NCI-H1694 treated with DMSO at 0.1 percent for 48 hours (cell line): ENCODE results near the gene BBX.

Experiments used
- DNase-seq: peaks from one replicate; lab custom pipeline; 2025; lab: John Stamatoyannopoulos, UW

BBX gene

GRCh38 chr3:107752202-107752990, 229.6 kb downstream of the BBX start:
- DNase-seq = peak; percentile 20

GRCh38 chr3:107753494-107753893, 230.7 kb downstream of the BBX start:
- peak; percentile 68 for DNase-seq

- DNase-seq = no peak
These were observed 231.2 kb downstream of the BBX start for GRCh38 chr3:107753976-107754375.

GRCh38 chr3:107756649-107757048, 233.9 kb downstream of the BBX start:
- DNase-seq = no peak

- DNase-seq = peak; percentile 37
These were observed 234.4 kb downstream of the BBX start for GRCh38 chr3:107757140-107757539.

- DNase-seq = no peak
These were observed 237.4 kb downstream of the BBX start for GRCh38 chr3:107760144-107760543.

GRCh38 chr3:107761391-107761790, 238.6 kb downstream of the BBX start:
- DNase-seq = no peak

- DNase-seq = no peak
These were observed 242.8 kb downstream of the BBX start for GRCh38 chr3:107765524-107765923.

- DNase-seq = no peak
These were observed 245.3 kb downstream of the BBX start for GRCh38 chr3:107767897-107768605.

- DNase-seq = no peak
These were observed 247.1 kb downstream of the BBX start for GRCh38 chr3:107769882-107770281.

- no peak for DNase-seq
These were observed 249.3 kb downstream of the BBX start for GRCh38 chr3:107772016-107772415.

- DNase-seq = peak; percentile 56
These were observed 253.2 kb downstream of the BBX start for GRCh38 chr3:107775974-107776373.

- no peak for DNase-seq
These were observed 258.5 kb downstream of the BBX start for GRCh38 chr3:107781253-107781652.

GRCh38 chr3:107782054-107782453, 259.3 kb downstream of the BBX start:
- no peak for DNase-seq

- DNase-seq = no peak
These were observed 267.9 kb downstream of the BBX start for GRCh38 chr3:107790612-107791011.

GRCh38 chr3:107791027-107791426, 268.3 kb downstream of the BBX start:
- no peak for DNase-seq

GRCh38 chr3:107791450-107791849, 268.7 kb downstream of the BBX start:
- DNase-seq = no peak

- peak; percentile 55 for DNase-seq
These were observed 272.1 kb downstream of the BBX start for GRCh38 chr3:107794664-107795443.

GRCh38 chr3:107795514-107796094, 272.8 kb downstream of the BBX start:
- DNase-seq = no peak

- DNase-seq = peak; percentile 80
These were observed 274.0 kb downstream of the BBX start for GRCh38 chr3:107796791-107797190.

GRCh38 chr3:107797586-107797985, 274.8 kb downstream of the BBX start:
- no peak for DNase-seq

- no peak for DNase-seq
These were observed 275.6 kb downstream of the BBX start for GRCh38 chr3:107798381-107798780.
